Measurements from ENCODE around the gene TCF7L1.
"Not testable (repeated sequence)": the region's sequence is repeated elsewhere in the genome, so short reads cannot be mapped to it uniquely, and the experiment has no call there.

The TCF7L1 gene

GRCh38 chr2:85286918-85287317 lies 153.7 kb downstream of the TCF7L1 start:
- no peak for DNase-seq (ENCODE audit: low read depth)

- DNase-seq (ENCODE audit: low read depth), result no peak
These were observed 154.5 kb downstream of the TCF7L1 start for GRCh38 chr2:85287721-85288120.

- no peak for DNase-seq (ENCODE audit: low read depth)
These were observed 155.1 kb downstream of the TCF7L1 start for GRCh38 chr2:85288244-85288725.

- DNase-seq (ENCODE audit: low read depth), result no peak
These were observed 158.3 kb downstream of the TCF7L1 start for GRCh38 chr2:85291425-85292023.

- DNase-seq (ENCODE audit: low read depth), result no peak
These were observed 168.9 kb downstream of the TCF7L1 start for GRCh38 chr2:85302121-85302520.

- DNase-seq (ENCODE audit: low read depth), result no peak
These were observed 170.8 kb downstream of the TCF7L1 start for GRCh38 chr2:85303780-85304531.

GRCh38 chr2:85307527-85307897 lies 174.3 kb downstream of the TCF7L1 start:
- no peak for DNase-seq (ENCODE audit: low read depth)

DNA sequence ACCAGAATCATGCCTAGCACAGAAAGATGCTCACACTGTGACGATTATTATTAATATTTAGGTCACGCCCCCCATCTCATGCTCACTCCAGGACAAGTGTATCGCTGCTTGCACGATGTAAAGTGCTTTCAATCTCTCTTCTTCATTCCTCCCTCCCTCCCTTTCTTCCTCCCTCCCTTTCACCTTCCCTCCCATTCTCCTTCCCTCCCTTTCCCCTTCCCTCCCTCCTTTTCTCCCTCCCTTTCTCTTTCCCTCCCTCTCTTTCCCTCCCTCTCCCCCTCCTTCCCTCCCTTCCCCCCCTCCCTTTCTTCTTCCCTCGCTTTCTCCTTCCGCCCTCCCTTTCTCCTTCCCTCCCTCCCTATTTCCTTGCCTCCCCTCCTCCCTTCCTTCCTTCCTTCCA lies 175.0 kb downstream of the TCF7L1 start:
- no peak for DNase-seq (ENCODE audit: low read depth)

DNA sequence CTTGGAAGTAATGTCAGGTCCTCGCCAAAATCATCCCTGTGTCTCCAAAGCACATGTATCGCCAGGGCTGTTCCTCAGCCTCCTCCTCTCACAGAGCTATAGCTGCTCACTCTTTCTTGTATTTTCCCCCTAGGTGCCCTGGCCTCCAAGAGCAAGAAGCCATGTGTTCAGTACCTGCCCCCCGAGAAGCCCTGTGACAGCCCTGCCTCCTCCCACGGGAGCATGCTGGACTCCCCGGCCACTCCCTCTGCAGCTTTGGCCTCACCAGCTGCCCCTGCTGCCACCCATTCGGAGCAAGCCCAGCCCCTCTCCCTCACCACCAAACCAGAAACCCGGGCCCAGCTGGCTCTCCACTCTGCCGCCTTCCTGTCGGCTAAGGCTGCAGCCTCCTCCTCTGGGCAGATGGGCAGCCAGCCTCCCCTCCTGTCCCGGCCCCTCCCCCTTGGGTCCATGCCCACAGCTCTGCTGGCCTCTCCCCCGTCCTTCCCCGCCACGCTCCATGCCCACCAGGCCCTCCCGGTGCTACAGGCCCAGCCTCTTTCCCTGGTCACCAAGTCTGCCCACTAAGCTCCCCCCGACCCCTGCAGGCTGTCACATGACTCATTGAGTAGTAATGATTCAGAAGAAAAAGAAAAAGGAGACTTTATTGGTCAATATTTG lies 175.8 kb downstream of the TCF7L1 start:
- no peak for DNase-seq (ENCODE audit: low read depth)

GRCh38 chr2:85309699-85310321 lies 176.6 kb downstream of the TCF7L1 start:
- DNase-seq (ENCODE audit: low read depth), result no peak

DNA sequence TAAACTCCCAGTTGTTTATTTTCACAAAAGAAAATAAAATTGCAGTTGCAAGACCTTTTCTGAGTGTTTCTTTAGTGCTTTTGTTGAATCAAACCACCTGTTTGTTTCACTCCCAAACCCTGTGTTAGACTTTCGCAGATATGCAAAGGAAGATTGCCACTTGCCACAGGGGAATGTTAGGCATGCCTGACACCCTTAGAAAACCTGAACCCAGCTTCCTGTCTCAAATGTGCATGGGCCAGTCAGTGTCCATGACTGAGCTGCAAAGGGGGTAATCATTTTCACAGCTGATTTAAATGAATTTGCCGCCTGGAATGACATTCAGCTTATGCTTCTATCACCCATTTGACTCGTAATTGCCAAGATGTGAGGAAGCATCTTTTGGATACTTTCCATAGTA lies 177.1 kb downstream of the TCF7L1 start:
- DNase-seq (ENCODE audit: low read depth), result no peak

- no peak for DNase-seq (ENCODE audit: low read depth)
These were observed 179.2 kb downstream of the TCF7L1 start for GRCh38 chr2:85312404-85312803.

- DNase-seq (ENCODE audit: low read depth), result no peak
These were observed 181.7 kb downstream of the TCF7L1 start for GRCh38 chr2:85314884-85315242.

- not testable (repeated sequence) for DNase-seq (ENCODE audit: low read depth)
These were observed 182.7 kb downstream of the TCF7L1 start for GRCh38 chr2:85315921-85316320.

- DNase-seq (ENCODE audit: low read depth), result no peak
These were observed 185.3 kb downstream of the TCF7L1 start for GRCh38 chr2:85318222-85319074.

GRCh38 chr2:85319796-85320195 lies 186.6 kb downstream of the TCF7L1 start:
- DNase-seq (ENCODE audit: low read depth), result no peak

GRCh38 chr2:85323351-85323987 lies 190.3 kb downstream of the TCF7L1 start:
- no peak for DNase-seq (ENCODE audit: low read depth)

GRCh38 chr2:85323988-85324367 lies 190.8 kb downstream of the TCF7L1 start:
- not testable (repeated sequence) for DNase-seq (ENCODE audit: low read depth)

GRCh38 chr2:85324639-85325465 lies 191.7 kb downstream of the TCF7L1 start:
- DNase-seq (ENCODE audit: low read depth), result no peak

DNA sequence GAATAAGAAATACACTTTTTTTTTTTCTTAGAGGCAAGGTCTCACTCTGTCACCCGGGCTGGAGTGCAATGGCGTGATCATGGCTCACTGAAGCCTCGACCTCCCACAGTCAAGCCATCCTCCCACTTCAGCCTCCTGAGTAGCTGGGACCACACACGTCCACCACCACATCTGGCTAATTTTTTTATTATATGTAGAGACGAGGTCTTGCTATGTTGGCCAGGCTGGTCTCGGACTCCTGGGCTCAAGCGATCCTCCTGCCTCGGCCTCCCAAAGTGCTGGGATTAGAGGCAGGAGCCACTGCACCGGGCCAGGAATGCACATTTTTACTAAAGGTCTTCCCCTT lies 192.2 kb downstream of the TCF7L1 start:
- no peak for DNase-seq (ENCODE audit: low read depth)
